Measurements from ENCODE around the gene FGGY.

Gene FGGY

GRCh38 chr1:59355361-59355760 lies 58.5 kb downstream of the FGGY start:
- DNase-seq = no peak

GRCh38 chr1:59356627-59357026 lies 59.7 kb downstream of the FGGY start:
- no peak for DNase-seq

GRCh38 chr1:59357645-59358320 lies 60.9 kb downstream of the FGGY start:
- no peak for DNase-seq

- no peak for DNase-seq
Observed at GRCh38 chr1:59359325-59359724, 62.4 kb downstream of the FGGY start.

- DNase-seq = no peak
Observed at GRCh38 chr1:59360170-59360569, 63.3 kb downstream of the FGGY start.

- no peak for DNase-seq
Observed at GRCh38 chr1:59360729-59361128, 63.8 kb downstream of the FGGY start.

- no peak for DNase-seq
Observed at GRCh38 chr1:59361766-59362165, 64.9 kb downstream of the FGGY start.

GRCh38 chr1:59364037-59364436 lies 67.1 kb downstream of the FGGY start:
- DNase-seq = no peak

GRCh38 chr1:59366346-59366745 lies 69.5 kb downstream of the FGGY start:
- no peak for DNase-seq

- DNase-seq = no peak
Observed at GRCh38 chr1:59367301-59368007, 70.6 kb downstream of the FGGY start.

- no peak for DNase-seq
Observed at GRCh38 chr1:59368008-59368670, 71.2 kb downstream of the FGGY start.

- DNase-seq = no peak
Observed at GRCh38 chr1:59375321-59376220, 78.7 kb downstream of the FGGY start.

- no peak for DNase-seq
Observed at GRCh38 chr1:59377350-59377904, 80.5 kb downstream of the FGGY start.

GRCh38 chr1:59378621-59379370 lies 81.9 kb downstream of the FGGY start:
- no peak for DNase-seq

- no peak for DNase-seq
Observed at GRCh38 chr1:59379371-59379728, 82.5 kb downstream of the FGGY start.

GRCh38 chr1:59383963-59384362 lies 87.1 kb downstream of the FGGY start:
- DNase-seq = no peak

- DNase-seq = no peak
Observed at GRCh38 chr1:59384443-59384842, 87.5 kb downstream of the FGGY start.

- no peak for DNase-seq
Observed at GRCh38 chr1:59388191-59388590, 91.3 kb downstream of the FGGY start.

- no peak for DNase-seq
Observed at GRCh38 chr1:59389847-59390246, 93.0 kb downstream of the FGGY start.

- DNase-seq = no peak
Observed at GRCh38 chr1:59390307-59390706, 93.4 kb downstream of the FGGY start.

GRCh38 chr1:59391212-59392179 lies 94.6 kb downstream of the FGGY start:
- no peak for DNase-seq

All from CD4-positive, alpha-beta T cell treated with Interleukin-17A for 1 hour (primary cell).